Measurements from ENCODE around the gene HMGCS1. TPM values are rescaled to one million over a fixed set of nuclear protein-coding genes. Genes with fewer than 3 reads are reported as not detected.

HMGCS1 gene
- 47.7 and 49.1 TPM in 2 replicates for total RNA-seq
- long read RNA-seq, transcript HMGCS1-201 (11 exons, 3,506 nt), result major isoform, 15 of 41 reads
- long read RNA-seq, transcript HMGCS1-202 (10 exons, 3,466 nt), result minor isoform, 10 of 41 reads
- long read RNA-seq, partial matches to known transcripts, result 7 of 41 reads
- long read RNA-seq, other reads (novel, unspliced or antisense), result 9 of 41 reads

- peak; percentile 99 for DNase-seq (ENCODE audit: extremely low spot score, unreplicated experiment)
- Mint-ChIP-seq H3K4me3 (ENCODE audit: unreplicated experiment) (peak within 1 kb of the TSS; percentile 95), H3K4me1 (ENCODE audit: unreplicated experiment) (peaks cover 42% of the 10 kb centered on the region), H3K9me3 (ENCODE audit: unreplicated experiment) (no peaks in the 10 kb centered on the region), H3K27me3 (ENCODE audit: unreplicated experiment) (no peaks in the 10 kb centered on the region), H3K36me3 (ENCODE audit: unreplicated experiment) (no peaks in the 10 kb centered on the region), H3K27ac (ENCODE audit: unreplicated experiment) (peak within 1 kb of the TSS; percentile 97)
- TF ChIP-seq, protein P1, sequence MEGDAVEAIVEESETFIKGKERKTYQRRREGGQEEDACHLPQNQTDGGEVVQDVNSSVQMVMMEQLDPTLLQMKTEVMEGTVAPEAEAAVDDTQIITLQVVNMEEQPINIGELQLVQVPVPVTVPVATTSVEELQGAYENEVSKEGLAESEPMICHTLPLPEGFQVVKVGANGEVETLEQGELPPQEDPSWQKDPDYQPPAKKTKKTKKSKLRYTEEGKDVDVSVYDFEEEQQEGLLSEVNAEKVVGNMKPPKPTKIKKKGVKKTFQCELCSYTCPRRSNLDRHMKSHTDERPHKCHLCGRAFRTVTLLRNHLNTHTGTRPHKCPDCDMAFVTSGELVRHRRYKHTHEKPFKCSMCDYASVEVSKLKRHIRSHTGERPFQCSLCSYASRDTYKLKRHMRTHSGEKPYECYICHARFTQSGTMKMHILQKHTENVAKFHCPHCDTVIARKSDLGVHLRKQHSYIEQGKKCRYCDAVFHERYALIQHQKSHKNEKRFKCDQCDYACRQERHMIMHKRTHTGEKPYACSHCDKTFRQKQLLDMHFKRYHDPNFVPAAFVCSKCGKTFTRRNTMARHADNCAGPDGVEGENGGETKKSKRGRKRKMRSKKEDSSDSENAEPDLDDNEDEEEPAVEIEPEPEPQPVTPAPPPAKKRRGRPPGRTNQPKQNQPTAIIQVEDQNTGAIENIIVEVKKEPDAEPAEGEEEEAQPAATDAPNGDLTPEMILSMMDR (IDR thresholded peaks at IDR 0.05), result no peak
These were observed at the start of gene HMGCS1 for GRCh38 chr5:43313035-43313853. TSS of gene HMGCS1 (minus strand) at chr5:43313412. CDS start at chr5:43298965, 14,447 bp downstream.

GRCh38 chr5:43358726-43359125, 45.5 kb upstream of the HMGCS1 start:
- H3K27me3 Mint-ChIP-seq (ENCODE audit: unreplicated experiment), result peaks cover 25% of the 10 kb centered on the region
- TF ChIP-seq, protein P1 (IDR thresholded peaks at IDR 0.05), result no peak
- no peak overlapping the region for H3K4me3 Mint-ChIP-seq (ENCODE audit: unreplicated experiment)
- H3K4me1 Mint-ChIP-seq (ENCODE audit: unreplicated experiment), result no peaks in the 10 kb centered on the region
- H3K27ac Mint-ChIP-seq (ENCODE audit: unreplicated experiment), result no peak overlapping the region
- DNase-seq (ENCODE audit: extremely low spot score, unreplicated experiment), result no peak
- H3K9me3 Mint-ChIP-seq (ENCODE audit: unreplicated experiment), result peaks cover 16% of the 10 kb centered on the region
- no peaks in the 10 kb centered on the region for H3K36me3 Mint-ChIP-seq (ENCODE audit: unreplicated experiment)

- H3K4me3 Mint-ChIP-seq (ENCODE audit: unreplicated experiment), result no peak overlapping the region
- no peaks in the 10 kb centered on the region for H3K36me3 Mint-ChIP-seq (ENCODE audit: unreplicated experiment)
- no peaks in the 10 kb centered on the region for H3K4me1 Mint-ChIP-seq (ENCODE audit: unreplicated experiment)
- H3K27me3 Mint-ChIP-seq (ENCODE audit: unreplicated experiment), result peaks cover 26% of the 10 kb centered on the region
- peaks cover 16% of the 10 kb centered on the region for H3K9me3 Mint-ChIP-seq (ENCODE audit: unreplicated experiment)
- no peak for DNase-seq (ENCODE audit: extremely low spot score, unreplicated experiment)
- no peak overlapping the region for H3K27ac Mint-ChIP-seq (ENCODE audit: unreplicated experiment)
- TF ChIP-seq, protein P1 (IDR thresholded peaks at IDR 0.05), result no peak
These were observed 45.1 kb upstream of the HMGCS1 start for GRCh38 chr5:43358301-43358700.

GRCh38 chr5:43357878-43358281, 44.7 kb upstream of the HMGCS1 start:
- DNase-seq (ENCODE audit: extremely low spot score, unreplicated experiment), result no peak
- TF ChIP-seq, protein P1 (IDR thresholded peaks at IDR 0.05), result no peak

GRCh38 chr5:43357067-43357466, 43.9 kb upstream of the HMGCS1 start:
- H3K4me1 Mint-ChIP-seq (ENCODE audit: unreplicated experiment), result no peaks in the 10 kb centered on the region
- TF ChIP-seq, protein P1 (IDR thresholded peaks at IDR 0.05), result no peak
- H3K36me3 Mint-ChIP-seq (ENCODE audit: unreplicated experiment), result no peaks in the 10 kb centered on the region
- peaks cover 25% of the 10 kb centered on the region for H3K27me3 Mint-ChIP-seq (ENCODE audit: unreplicated experiment)
- peaks cover 16% of the 10 kb centered on the region for H3K9me3 Mint-ChIP-seq (ENCODE audit: unreplicated experiment)
- H3K27ac Mint-ChIP-seq (ENCODE audit: unreplicated experiment), result no peak overlapping the region
- no peak for DNase-seq (ENCODE audit: extremely low spot score, unreplicated experiment)
- H3K4me3 Mint-ChIP-seq (ENCODE audit: unreplicated experiment), result no peak overlapping the region

More at GRCh38 chr5:43357878-43358281, 44.7 kb upstream of the HMGCS1 start:
- Mint-ChIP-seq H3K4me1 (ENCODE audit: unreplicated experiment) (no peaks in the 10 kb centered on the region), H3K27ac (ENCODE audit: unreplicated experiment) (no peak overlapping the region), H3K9me3 (ENCODE audit: unreplicated experiment) (peaks cover 16% of the 10 kb centered on the region), H3K4me3 (ENCODE audit: unreplicated experiment) (no peak overlapping the region), H3K36me3 (ENCODE audit: unreplicated experiment) (no peaks in the 10 kb centered on the region), H3K27me3 (ENCODE audit: unreplicated experiment) (peaks cover 25% of the 10 kb centered on the region)
